Measurements from ENCODE around the gene SORCS2.

SORCS2 gene

GRCh38 chr4:7461230-7461629 lies 268.9 kb downstream of the SORCS2 start:
- in situ Hi-C loops (cut with HindIII; ENCODE audit: low sequenced_read_pairs): no loop called here

GRCh38 chr4:7462509-7462971 lies 270.2 kb downstream of the SORCS2 start:
- in situ Hi-C loops (cut with HindIII; ENCODE audit: low sequenced_read_pairs): no loop called here

- in situ Hi-C loops (cut with HindIII; ENCODE audit: low sequenced_read_pairs): no loop called here
Measured at GRCh38 chr4:7463566-7464258, 271.4 kb downstream of the SORCS2 start.

GRCh38 chr4:7464259-7464655 lies 271.9 kb downstream of the SORCS2 start:
- in situ Hi-C loops (cut with HindIII; ENCODE audit: low sequenced_read_pairs): no loop called here

- in situ Hi-C loops (cut with HindIII; ENCODE audit: low sequenced_read_pairs): no loop called here
Measured at GRCh38 chr4:7465017-7465416, 272.7 kb downstream of the SORCS2 start.

- in situ Hi-C loops (cut with HindIII; ENCODE audit: low sequenced_read_pairs): no loop called here
Measured at GRCh38 chr4:7466215-7466614, 273.9 kb downstream of the SORCS2 start.

- in situ Hi-C loops (cut with HindIII; ENCODE audit: low sequenced_read_pairs): no loop called here
Measured at GRCh38 chr4:7466904-7467303, 274.6 kb downstream of the SORCS2 start.

GRCh38 chr4:7467471-7467870 lies 275.1 kb downstream of the SORCS2 start:
- in situ Hi-C loops (cut with HindIII; ENCODE audit: low sequenced_read_pairs): no loop called here

GRCh38 chr4:7469023-7469422 lies 276.7 kb downstream of the SORCS2 start:
- in situ Hi-C loops (cut with HindIII; ENCODE audit: low sequenced_read_pairs): no loop called here

- in situ Hi-C loops (cut with HindIII; ENCODE audit: low sequenced_read_pairs): no loop called here
Measured at GRCh38 chr4:7470111-7470510, 277.8 kb downstream of the SORCS2 start.

- in situ Hi-C loops (cut with HindIII; ENCODE audit: low sequenced_read_pairs): no loop called here
Measured at GRCh38 chr4:7470522-7471128, 278.3 kb downstream of the SORCS2 start.

GRCh38 chr4:7472442-7473013 lies 280.2 kb downstream of the SORCS2 start:
- in situ Hi-C loops (cut with HindIII; ENCODE audit: low sequenced_read_pairs): no loop called here

- in situ Hi-C loops (cut with HindIII; ENCODE audit: low sequenced_read_pairs): no loop called here
Measured at GRCh38 chr4:7473081-7473480, 280.7 kb downstream of the SORCS2 start.

- in situ Hi-C loops (cut with HindIII; ENCODE audit: low sequenced_read_pairs): no loop called here
Measured at GRCh38 chr4:7474320-7474719, 282.0 kb downstream of the SORCS2 start.

- in situ Hi-C loops (cut with HindIII; ENCODE audit: low sequenced_read_pairs): no loop called here
Measured at GRCh38 chr4:7475207-7475606, 282.9 kb downstream of the SORCS2 start.

- in situ Hi-C loops (cut with HindIII; ENCODE audit: low sequenced_read_pairs): no loop called here
Measured at GRCh38 chr4:7476820-7477219, 284.5 kb downstream of the SORCS2 start.

- in situ Hi-C loops (cut with HindIII; ENCODE audit: low sequenced_read_pairs): no loop called here
Measured at GRCh38 chr4:7477695-7478094, 285.4 kb downstream of the SORCS2 start.

GRCh38 chr4:7478665-7479064 lies 286.3 kb downstream of the SORCS2 start:
- in situ Hi-C loops (cut with HindIII; ENCODE audit: low sequenced_read_pairs): no loop called here

- in situ Hi-C loops (cut with HindIII; ENCODE audit: low sequenced_read_pairs): no loop called here
Measured at GRCh38 chr4:7480423-7480822, 288.1 kb downstream of the SORCS2 start.

GRCh38 chr4:7481227-7481626 lies 288.9 kb downstream of the SORCS2 start:
- in situ Hi-C loops (cut with HindIII; ENCODE audit: low sequenced_read_pairs): no loop called here

- in situ Hi-C loops (cut with HindIII; ENCODE audit: low sequenced_read_pairs): no loop called here
Measured at GRCh38 chr4:7485096-7485495, 292.8 kb downstream of the SORCS2 start.

- in situ Hi-C loops (cut with HindIII; ENCODE audit: low sequenced_read_pairs): no loop called here
Measured at GRCh38 chr4:7486101-7486500, 293.8 kb downstream of the SORCS2 start.

Measured in DLD1 (cell line).